HTR-8/SVneo (cell line): ENCODE results near the gene UTRN.

Experiments
- DNase-seq: peaks from one replicate; pipeline ENCODE4 v3.0.0; 2011; ENCODE audit warnings: low spot score, mixed read lengths; ENCODE audit not compliant: insufficient read length
- FAIRE-seq: peaks from 2 replicates; lab custom pipeline; 2011; peaks lifted over from hg19 to GRCh38; lab: Jason Lieb, UNC

UTRN gene

GRCh38 chr6:144305985-144306384 is 20.9 kb downstream of the UTRN start:
- FAIRE-seq = no peak
- DNase-seq = no peak

- DNase-seq (no peak), FAIRE-seq (no peak)
Observed at GRCh38 chr6:144307880-144308279, 22.7 kb downstream of the UTRN start.

GRCh38 chr6:144310765-144311164 is 25.6 kb downstream of the UTRN start:
- no peak for FAIRE-seq

GRCh38 chr6:144311361-144311760 is 26.2 kb downstream of the UTRN start:
- no peak for FAIRE-seq

More at GRCh38 chr6:144310765-144311164, 25.6 kb downstream of the UTRN start:
- no peak for DNase-seq

GRCh38 chr6:144314003-144314485 is 28.9 kb downstream of the UTRN start:
- DNase-seq = no peak
- no peak for FAIRE-seq

More at GRCh38 chr6:144311361-144311760, 26.2 kb downstream of the UTRN start:
- DNase-seq = no peak

- FAIRE-seq = no peak
- no peak for DNase-seq
Observed at GRCh38 chr6:144314562-144314961, 29.4 kb downstream of the UTRN start.

- FAIRE-seq (no peak), DNase-seq (no peak)
Observed at GRCh38 chr6:144315226-144315980, 30.3 kb downstream of the UTRN start.

- FAIRE-seq (no peak), DNase-seq (no peak)
Observed at GRCh38 chr6:144315981-144316861, 31.1 kb downstream of the UTRN start.

GRCh38 chr6:144316862-144317195 is 31.7 kb downstream of the UTRN start:
- DNase-seq (no peak), FAIRE-seq (no peak)

- no peak for FAIRE-seq
Observed at GRCh38 chr6:144317736-144318135, 32.6 kb downstream of the UTRN start.

GRCh38 chr6:144319211-144319610 is 34.1 kb downstream of the UTRN start:
- FAIRE-seq (no peak), DNase-seq (no peak)

More at GRCh38 chr6:144317736-144318135, 32.6 kb downstream of the UTRN start:
- no peak for DNase-seq

GRCh38 chr6:144320741-144321140 is 35.6 kb downstream of the UTRN start:
- FAIRE-seq = no peak
- DNase-seq = no peak

GRCh38 chr6:144321839-144322591 is 36.9 kb downstream of the UTRN start:
- DNase-seq = peak; percentile 57
- FAIRE-seq = no peak

GRCh38 chr6:144325232-144325631 is 40.1 kb downstream of the UTRN start:
- DNase-seq = no peak
- no peak for FAIRE-seq

GRCh38 chr6:144326393-144326792 is 41.3 kb downstream of the UTRN start:
- DNase-seq (no peak), FAIRE-seq (no peak)

- DNase-seq (no peak), FAIRE-seq (no peak)
Observed at GRCh38 chr6:144327081-144327480, 41.9 kb downstream of the UTRN start.

- no peak for DNase-seq
- no peak for FAIRE-seq
Observed at GRCh38 chr6:144330017-144330987, 45.2 kb downstream of the UTRN start.

GRCh38 chr6:144331491-144331969 is 46.4 kb downstream of the UTRN start:
- FAIRE-seq (no peak), DNase-seq (no peak)

GRCh38 chr6:144332177-144332576 is 47.0 kb downstream of the UTRN start:
- no peak for DNase-seq
- FAIRE-seq = no peak
